Stimulated activated CD4-positive, alpha-beta T cell treated with anti-CD3 and anti-CD28 coated beads, Interleukin-15, amount 100 ng/mL, for 48 hours (primary cell): ENCODE results near the gene S100A14.
"Not testable (repeated sequence)": the region's sequence is repeated elsewhere in the genome, so short reads cannot be mapped to it uniquely, and the experiment has no call there.

Experiments used
- DNase-seq, 2 donors: peaks; one replicate each; pipeline ENCODE4 v3.0.0-alpha.2; 2020; ENCODE audit warnings: low read depth in 2 of 2

S100A14 gene

DNA sequence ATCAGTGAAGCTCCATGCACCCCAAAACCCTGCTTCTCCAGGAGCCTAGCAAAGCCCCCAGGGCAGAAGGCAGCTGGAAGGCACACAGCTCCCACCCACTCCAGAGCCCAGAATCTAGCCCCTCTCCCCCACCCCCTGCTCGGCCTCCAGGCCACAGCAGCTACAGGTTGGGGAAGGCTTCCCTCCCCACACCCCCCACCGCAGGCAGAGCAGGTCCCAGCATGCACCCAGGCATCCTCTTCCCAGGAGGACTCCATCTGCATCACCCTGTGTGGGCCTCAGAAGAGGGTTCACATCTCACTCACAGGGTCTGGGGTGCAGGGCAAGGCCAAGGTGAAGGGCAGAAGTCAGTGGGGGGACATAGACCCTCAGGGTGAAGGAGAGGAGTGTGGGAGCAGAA, 719 bp downstream of the S100A14 start:
- DNase-seq = no peak

DNA sequence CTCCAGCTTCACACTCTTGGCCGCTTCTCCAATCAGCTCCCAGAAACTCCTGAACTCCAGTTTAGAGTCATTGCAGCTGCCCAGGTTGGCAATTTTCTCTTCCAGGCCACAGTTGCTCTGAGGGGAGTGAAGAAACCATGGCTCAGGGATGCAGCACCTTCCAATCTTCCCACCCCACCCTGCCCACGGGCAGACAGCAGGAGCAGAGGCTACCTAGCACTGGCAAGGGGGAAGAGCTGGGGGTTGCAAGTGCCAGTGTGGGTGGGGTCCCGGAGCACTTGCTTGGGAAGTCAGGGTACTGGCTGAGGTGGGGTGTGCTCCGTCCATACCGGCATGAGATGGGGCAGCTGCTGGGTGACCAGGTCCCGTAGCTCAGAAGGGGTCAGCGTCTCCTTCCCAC, 1.2 kb downstream of the S100A14 start:
- DNase-seq = no peak

DNA sequence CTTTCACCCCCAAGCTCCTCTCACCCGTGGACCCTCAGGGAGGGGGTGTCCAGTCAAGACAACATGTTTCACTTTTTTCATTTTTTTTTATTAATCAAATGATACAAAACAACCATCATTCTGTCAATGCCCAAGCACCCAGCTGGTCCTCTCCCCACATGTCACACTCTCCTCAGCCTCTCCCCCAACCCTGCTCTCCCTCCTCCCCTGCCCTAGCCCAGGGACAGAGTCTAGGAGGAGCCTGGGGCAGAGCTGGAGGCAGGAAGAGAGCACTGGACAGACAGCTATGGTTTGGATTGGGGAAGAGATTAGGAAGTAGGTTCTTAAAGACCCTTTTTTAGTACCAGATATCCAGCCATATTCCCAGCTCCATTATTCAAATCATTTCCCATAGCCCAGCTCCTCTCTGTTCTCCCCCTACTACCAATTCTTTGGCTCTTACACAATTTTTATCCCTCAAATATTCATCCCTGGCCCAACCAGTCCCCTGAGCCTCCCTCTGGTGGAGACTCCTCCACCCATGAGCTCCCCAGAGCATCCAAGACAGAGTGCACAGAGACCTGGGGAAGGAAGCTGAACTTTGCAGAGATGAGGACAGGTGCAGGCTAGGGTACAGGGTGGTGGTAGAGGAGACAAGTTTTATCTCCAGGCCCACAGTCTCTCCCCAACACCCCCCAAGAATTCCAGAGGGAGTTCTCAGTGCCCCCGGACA, 1.8 kb downstream of the S100A14 start:
- no peak for DNase-seq

DNA sequence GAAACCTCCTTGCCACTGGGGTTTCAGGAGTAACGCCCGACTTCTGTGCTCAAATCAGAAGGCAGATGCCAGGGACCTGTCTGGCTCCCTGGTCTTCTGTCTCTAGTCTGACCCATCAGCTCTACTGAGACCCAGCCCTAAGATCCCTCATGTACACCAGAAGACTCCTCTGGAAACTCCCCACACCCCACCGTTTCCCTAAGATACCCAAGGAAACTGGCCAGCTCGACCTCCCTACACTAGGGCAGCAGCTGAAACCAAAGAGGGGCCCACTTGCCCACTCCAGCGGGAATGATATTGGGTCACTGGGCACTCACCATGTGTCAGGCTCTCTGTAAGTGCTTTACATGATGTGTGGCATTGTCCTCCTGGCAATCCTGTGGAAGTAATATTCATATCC, 2.7 kb downstream of the S100A14 start:
- DNase-seq = no peak

DNA sequence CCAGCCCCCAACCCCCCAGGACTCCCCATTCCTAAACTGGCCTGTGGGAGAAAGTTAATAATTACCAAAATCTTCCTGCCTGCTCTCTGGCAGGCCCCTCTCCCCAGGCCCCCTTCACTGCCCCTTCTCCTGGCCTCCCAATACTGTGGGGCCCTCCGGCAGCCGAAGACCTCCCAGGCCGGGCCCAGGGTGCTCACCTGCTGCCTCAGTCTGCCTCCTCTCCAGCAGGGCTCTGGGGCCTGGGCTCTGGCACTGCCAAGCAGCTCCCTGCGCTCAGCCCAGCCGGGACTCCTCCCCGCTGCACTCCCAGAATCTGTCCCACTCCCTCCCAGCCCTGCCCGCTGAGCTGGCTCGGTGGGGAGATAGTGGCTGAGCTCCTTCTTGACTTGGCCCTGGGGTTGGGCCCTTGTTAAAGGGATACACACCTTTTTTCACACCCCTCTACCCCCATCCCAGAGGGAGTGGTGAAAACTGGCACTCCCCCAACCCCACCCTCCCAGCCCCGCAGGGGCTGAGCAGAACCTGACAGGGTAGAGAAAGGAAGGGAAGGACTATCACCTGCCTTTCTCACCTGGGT, 3.3 kb downstream of the S100A14 start, which contains the start of gene S100A16:
TSS of gene S100A16 (minus strand) at position 383 of the 577 bp plus-strand sequence. CDS start 4,986 bp downstream, outside the sequence.
- DNase-seq = no peak

DNA sequence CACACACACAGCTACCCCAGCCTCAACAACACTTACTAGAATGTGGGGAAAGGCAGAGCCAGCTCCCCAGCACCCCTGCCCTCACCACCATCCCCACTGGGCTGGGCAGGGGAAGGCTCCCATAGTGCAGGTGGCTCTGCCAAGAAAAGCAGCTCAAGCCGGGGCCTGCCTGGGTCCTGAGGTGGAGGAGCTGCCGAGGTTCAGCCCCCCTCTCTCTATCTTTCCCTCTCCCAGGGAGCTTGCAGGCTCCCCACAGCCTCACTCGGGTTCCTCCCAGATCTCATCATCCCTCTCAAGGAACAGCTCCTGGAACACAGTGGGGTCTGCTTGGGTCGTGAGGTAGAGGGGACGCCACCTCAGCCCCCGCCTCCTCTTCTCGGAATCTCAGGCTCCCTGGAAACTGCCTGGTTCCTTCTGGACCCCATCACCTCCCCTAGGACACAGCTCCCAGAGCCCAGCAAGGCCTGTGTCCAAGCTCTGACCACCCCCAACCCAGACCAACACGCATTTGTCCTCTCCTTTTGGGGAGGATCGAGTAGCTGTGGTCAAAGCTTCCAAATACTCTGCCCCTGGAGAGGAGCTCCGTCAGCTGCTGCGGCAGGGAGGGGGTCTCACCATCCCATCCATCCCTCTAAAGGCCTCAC, 3.9 kb downstream of the S100A14 start:
- DNase-seq = no peak

DNA sequence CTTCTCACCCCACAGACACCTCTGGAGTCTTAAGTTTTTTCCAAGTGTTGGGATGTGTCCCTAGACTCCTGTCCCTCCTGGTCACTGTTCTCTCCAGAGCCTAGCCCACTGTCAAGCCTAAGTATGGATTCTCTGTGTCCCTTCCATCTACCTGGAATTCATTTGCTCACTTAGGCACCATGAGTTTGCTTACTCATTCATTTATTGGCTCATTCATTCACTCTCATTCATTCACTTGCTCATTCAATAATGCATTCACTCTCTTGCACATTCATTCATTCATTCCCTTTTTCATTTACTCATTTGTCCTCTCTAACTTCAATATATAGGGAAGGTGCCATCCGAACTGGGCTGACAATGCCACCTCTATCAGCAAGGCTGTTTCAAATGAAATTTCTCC, 4.8 kb downstream of the S100A14 start:
- DNase-seq = no peak

DNA sequence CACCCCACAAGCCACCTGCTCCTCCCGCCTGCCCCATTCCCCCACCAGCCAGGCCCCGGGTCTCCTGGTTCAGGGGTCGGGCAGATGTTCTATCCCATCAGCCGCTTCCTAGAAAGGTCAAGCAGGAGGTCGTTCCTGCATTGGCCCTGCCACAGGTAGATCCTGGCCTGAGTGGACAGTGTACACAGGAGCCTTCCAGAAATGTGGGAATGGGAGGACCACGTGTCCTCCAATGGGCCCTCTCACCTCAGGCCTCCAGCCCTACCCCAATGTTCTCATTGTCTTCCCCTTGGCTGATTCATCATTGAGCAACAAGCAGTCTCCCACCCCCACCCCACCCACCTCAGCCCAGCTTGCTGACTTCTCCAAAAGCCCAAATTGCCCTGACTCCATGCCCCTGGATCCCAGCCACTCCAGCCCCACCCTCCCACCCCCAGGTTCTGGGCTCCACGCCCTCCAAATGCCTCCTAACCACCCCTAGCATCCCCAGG, 5.3 kb downstream of the S100A14 start:
- DNase-seq = no peak

DNA sequence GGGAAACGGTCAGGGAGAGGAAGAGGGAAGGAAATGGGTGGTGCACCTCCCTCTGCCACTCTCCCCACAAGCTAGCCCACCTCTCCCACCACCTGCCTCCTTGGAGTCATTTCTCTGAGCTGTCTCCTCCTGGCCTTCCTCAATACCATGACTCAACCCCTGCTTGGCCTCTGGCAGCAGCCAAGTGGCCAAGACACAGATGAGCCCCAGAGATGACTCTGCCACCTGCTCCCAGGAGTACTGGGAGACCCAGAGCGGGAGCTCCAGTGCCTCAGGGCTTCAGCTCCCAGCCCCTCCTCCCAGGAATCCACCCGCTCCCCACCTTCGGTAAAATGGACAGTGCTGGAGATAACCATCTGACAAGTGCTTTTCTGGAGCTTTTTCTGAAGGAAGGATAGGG, 5.8 kb downstream of the S100A14 start:
- no peak for DNase-seq

DNA sequence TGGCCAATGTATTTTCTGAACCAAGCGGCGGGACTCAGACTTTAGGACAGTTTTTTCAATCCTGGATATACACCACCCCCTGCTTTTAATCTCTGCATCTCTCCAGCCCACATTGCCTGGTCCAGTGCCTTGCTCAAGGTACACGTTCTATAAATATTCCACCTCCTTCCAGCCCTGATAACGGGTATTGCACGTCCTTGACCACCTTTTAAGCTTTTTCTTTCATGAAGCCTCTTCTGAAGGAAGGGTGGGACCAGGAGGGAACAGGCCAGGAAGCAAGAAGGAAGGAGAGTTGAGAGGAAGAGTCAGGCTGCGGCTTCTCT, 6.6 kb downstream of the S100A14 start:
- no peak for DNase-seq

DNA sequence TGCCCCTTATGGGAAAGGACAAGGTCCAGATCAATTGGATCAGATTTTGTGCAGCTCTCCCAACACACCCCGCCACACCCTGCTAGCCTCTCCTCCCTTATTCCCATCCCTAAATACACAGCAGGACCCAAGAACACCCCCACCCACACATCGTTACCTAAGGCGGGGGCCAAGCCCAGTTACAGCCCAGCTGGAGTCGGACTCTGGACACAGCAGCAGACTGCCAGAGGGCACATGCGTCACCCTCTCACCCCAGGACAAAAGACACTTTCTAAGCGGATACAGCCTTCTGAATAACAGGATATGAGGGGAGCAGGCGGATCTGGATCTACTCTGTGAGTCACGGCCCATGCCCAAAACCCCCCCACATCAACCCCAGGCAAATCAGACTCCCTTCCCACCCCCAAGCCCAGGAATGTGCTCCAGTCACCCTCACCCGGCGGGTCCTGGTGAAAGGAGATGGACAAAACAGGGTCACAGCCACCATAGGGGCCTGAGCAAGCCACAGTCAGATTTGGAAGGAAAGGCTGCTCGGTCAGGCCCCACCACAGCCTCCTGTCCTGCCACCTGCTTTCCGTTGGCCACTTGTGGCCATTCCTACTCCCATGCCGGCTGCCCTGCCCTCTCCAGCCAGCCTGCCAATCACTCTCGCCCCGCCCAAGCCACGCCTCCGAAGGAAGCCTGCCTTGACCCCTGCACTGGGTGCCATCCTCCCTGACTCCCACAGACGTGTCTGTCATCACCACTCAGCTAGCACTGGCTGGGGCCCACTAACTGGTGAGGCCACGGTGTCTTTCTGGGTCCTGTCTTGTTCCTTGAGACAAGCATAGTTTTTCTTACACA, 7.2 kb downstream of the S100A14 start:
- no peak for DNase-seq

DNA sequence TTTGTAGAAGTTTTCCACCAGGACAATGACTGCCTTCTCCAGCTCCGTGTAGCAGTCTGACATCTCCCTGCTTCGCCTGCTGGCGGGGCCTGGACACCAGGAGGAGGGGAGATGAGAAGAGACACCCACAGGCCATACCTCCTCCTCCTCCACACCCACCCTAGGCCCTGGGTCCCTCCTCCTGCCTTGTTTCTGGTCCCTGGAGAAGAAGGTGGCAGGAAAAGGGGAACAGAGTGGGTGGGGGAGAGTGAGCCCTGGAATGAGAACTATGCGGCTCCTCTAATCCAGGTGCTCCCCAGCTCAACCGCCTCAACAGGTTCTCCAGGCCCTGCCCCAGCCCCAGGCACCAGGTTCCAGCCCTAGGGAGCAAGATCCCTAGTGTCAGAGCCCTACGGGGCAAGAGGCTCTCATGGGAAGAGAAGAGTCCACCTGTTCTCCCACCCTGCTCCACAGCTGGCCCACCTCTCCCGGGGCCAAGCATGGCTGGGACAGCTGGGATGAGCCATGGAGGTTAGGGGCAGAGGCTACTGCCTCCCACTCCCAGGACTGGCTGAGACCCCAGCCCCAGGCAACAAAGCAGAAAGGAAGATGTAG, 7.9 kb downstream of the S100A14 start:
- DNase-seq = no peak

DNA sequence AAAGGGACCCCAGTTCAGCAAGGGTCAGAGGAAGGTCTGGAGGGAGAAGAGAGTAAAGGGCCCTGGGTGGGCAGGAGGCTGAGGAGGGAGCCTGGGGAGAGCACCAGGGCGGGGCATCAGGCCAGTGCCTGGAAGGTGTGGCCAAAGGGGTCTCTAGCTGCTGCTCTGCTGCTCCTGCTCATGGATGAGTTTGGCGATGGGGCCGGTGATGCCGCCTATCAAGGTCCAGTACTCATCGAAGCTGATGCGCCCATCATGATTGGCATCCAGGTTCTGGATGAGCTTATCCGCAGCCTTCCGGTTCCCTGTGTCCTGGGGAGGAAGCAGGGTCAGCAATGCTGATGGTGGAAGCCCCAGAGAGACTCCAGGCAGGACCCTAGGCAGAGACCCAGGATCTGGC, 8.7 kb downstream of the S100A14 start:
- DNase-seq = no peak

DNA sequence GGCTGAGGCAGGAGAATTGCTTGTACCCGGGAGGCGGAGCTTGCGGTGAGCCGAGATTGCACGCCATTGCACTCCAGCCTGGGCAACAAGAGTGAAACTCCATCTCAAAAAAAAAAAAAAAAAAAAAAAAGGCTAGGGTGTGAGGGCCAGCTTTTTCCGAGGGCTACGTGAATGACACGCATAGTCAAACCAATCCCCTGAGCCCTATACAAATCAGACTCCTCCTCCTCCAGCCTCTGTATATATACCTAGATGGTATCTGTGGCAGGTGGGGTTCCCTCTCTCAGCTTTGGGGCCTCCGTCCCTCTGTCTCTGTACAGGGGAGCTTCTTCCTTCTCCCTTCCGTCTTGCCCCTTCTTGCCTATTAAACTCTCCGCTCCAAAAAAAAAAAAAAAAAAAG, 9.9 kb downstream of the S100A14 start:
- no peak for DNase-seq

DNA sequence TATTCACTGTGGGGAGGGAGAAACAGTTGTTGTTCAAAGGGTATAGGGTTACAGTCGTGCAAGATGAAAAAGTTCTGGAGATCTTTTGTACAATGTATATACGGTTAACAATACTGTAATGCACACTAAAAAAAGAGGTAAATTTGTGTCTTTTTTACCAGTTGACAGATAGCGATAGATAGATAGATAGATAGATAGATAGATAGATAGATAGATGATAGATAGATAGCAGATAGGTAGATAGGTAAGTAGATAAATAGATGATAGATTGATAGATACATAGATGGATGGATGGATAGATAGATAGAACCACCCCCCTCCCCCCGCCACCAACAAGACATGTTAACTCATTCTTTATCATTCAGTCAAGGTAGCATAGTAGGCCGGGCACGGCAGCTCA, 13.4 kb downstream of the S100A14 start:
- DNase-seq = no peak

DNA sequence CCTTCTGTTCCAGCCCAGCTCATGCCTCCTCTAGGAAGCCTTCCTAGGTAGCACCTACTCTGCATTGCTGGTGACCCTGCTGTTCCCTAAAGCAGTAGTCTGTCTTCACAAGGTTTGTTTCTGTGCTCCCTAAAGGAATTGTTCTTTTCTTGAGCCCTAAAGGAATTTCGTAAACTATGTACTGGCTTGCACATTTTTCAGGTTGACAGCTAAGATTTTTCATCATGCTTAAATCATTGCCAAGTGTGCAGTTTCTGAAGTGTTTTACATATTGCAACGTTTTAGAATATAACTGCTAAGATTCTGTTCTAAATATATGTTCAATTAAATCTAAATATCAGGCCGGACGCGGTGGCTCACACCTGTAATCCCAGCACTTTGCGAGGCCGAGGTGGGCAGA, 16.3 kb downstream of the S100A14 start:
- DNase-seq = no peak

DNA sequence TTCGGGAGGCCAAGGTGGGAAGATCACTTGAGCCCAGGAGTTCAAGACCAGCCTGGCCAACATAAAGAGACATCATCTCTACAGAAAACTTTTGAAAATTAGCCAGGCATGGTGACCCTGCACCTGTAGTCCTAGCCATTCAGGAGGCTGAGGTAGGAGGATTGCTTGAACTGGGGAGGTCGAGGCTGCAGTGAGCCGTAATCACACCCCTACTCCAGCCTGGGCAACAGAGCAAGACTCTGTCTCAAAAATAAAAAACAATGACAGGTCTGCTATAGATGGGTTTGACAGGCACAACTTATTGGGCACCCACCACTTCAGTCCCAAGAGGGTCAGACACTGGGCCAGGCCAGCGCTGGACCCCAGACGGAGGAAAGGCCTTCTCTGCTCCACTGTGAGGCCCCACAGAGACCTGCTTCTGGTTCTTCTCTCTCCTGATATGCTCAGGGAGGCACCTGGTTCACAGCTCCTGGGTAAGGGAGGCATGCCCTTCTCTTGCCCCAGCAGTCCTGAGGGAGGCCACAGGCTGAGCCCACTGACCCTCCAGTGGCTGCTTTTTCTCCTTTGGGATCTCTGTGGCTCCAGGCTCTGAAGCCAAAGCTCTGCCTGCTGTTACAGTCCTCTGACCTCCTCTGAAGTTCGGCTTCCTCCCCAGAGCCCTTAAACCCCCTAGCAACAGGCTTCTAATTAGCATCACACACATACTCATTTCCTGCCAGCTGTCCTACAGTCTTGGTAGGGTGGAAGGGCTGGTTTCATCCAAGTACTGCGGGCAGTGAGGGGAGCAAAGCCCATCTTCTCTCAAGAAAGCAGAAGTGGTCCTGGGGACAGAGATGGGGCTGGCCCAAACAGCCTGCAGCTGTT, 17.6 kb downstream of the S100A14 start:
- DNase-seq = no peak

DNA sequence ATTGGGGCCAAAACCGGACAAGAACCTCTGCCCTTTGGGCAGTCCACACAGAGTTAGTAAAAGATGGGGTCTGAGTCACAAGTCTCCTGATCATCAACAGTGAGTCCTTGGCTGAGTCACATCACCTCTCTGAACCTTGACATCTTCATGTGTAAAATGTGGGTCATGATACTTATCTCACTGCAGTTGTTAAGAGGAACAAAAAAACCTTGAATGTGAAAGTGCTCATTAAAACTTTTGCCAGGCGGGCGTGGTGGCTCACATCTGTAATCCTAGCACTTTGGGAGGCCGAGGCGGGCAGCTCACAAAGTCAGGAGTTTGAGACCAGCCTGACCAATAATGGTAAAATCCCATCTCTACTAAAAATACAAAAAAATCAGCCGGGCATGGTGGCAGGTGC, 18.9 kb downstream of the S100A14 start:
- DNase-seq = no peak

DNA sequence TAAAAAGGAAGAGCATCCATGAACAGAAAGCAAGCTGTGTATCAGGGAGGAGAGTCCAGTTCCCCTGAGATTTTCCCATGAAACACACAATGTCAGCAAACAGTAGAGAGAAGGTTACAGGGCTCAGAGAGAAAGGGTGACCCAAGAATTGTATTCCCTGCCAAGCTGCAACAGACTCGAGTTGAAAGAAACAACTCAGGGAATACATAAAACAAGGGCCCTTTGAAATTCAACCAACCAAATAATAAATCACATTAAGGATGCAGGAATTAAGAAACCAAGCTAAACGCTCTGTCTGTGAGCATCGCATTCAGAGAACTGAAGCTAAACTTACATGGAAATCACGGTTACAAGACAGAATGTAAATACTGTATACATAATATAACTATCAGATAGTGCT, 23.4 kb downstream of the S100A14 start:
- no peak for DNase-seq

DNA sequence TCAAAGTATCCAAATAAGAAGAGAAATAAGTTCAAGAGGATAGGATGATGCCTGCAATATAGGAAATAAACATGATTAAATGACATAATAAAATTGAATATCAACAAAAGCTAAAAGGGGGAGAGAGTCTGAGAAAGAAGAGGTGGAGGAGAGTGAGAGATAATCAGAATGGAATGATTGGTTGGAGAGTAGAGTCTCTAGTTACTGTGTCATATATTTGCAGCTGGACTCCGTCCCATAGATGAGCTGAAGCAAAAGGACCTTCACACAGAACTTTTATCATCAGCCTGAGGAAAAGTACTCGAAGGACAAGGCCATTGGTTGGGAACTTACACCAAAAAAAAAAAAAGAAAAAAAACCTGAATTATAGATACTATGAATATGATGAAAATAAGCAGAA, 27.6 kb downstream of the S100A14 start:
- no peak for DNase-seq

DNA sequence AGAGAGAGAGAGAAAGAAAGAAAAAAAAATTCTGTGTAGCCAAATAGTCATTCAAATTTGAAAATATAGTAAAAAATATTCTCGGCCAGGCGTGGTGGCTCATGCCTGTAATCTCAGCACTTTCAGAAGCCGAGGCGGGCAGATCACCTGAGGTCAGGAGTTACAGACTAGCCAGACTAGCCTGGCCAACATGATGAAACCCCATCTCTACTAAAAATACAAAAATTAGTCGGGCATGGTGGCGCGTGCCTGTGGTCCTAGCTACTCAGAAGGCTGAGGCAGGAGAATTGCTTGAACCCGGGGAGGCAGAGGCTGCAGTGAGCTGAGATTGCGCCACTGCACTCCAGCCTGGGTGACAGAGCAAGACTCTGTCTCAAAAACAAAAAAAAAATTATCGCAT, 28.1 kb downstream of the S100A14 start:
- DNase-seq = not testable (repeated sequence)
